Suprapubic skin (tissue), 4 donors: ENCODE results near the gene HIKESHI. TPM values are rescaled to one million over a fixed set of nuclear protein-coding genes. Genes with fewer than 3 reads are reported as not detected.

Source experiments
- DNase-seq, 2 donors: peaks; one replicate each; pipeline ENCODE4 v3.0.0-alpha.2; 2019; ENCODE audit warnings: low spot score in 2 of 2
- H3K27ac ChIP-seq: fragments of 200-600 bp; sonication (generic); one replicate; pipeline ENCODE4 v1.5.1; 2019
- H3K27me3 ChIP-seq: fragments of 200-600 bp; sonication (generic); one replicate; pipeline ENCODE4 v1.5.1; 2019
- H3K36me3 ChIP-seq: fragments of 200-600 bp; sonication (generic); one replicate; pipeline ENCODE4 v1.5.1; 2019
- H3K4me1 ChIP-seq: fragments of 200-600 bp; sonication (generic); one replicate; pipeline ENCODE4 v1.5.1; 2019
- H3K4me3 ChIP-seq: fragments of 200-600 bp; sonication (generic); one replicate; pipeline ENCODE4 v1.5.1; 2019; ENCODE audit warnings: mild to moderate bottlenecking
- H3K9me3 ChIP-seq: fragments of 200-600 bp; sonication (generic); one replicate; pipeline ENCODE4 v1.5.1; 2019
- EP300 ChIP-seq: sonication (generic); formaldehyde crosslinking; IDR thresholded peaks from one replicate; pipeline ENCODE4 v1.6.1; 2017; ENCODE audit warnings: antibody characterized with exemption
- POLR2A ChIP-seq, 2 donors: fragments of 450-650 bp; IDR thresholded peaks; one replicate each; pipeline ENCODE4 v1.6.1; 2017; ENCODE audit warnings: antibody characterized with exemption in 2 of 2, mild to moderate bottlenecking in 2 of 2, moderate library complexity in 2 of 2
- POLR2AphosphoS5 ChIP-seq, 3 donors: sonication (generic); formaldehyde crosslinking; IDR thresholded peaks; one replicate each; pipeline ENCODE4 v1.6.1; 2017; ENCODE audit warnings: antibody characterized with exemption in 3 of 3
- WGBS: methylation state at CpG from one replicate; pipeline ENCODE4 v1.1.5; 2018; 5-methylcytosine and 5-hydroxymethylcytosine counted together
- total RNA-seq, 4 donors: library from RNA; depleted of rRNA; stranded (reverse); fragments of >200 nt; gene quantifications; one replicate each; pipeline ENCODE4 v1.1.0, GENCODE V29; 2016
- TF ChIP-seq, protein P1 (sequence below), 2 donors: fragments of 200-600 bp in 1 of 2; fragments of 450-650 bp in 1 of 2; sonication (generic) in 1 of 2; IDR thresholded peaks; one replicate each; pipeline ENCODE4 v1.5.1; 2016 to 2019; ENCODE audit warnings: antibody characterized with exemption in 2 of 2, mild to moderate bottlenecking in 1 of 2, moderate library complexity in 1 of 2

HIKESHI gene
- total RNA-seq, 4 donors from 2014 or later: 20.7 to 34.4 (median 29.3) TPM

DNA sequence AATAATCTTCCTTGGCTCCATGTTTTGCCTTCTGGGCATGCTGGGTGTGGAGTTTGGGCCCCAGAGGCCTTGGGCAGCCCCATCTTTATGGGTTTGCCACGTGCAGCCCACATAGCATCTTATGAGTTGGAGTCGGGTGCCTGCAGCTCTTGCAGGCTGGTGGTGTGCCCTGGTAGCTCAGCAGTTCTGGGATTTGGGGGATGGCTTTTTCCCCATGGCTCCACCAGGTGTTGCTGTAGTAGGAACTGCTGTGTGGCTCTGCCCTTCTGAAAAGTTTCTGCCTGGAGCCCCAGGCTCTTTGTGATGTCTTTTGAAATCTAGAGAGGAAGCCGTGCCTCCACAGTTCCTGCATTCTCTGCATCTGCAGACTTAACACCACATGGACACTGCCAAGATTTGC, 40.7 kb upstream of the HIKESHI start:
- TF ChIP-seq POLR2AphosphoS5 (IDR thresholded peaks at IDR 0.05): no peak
- no peak for TF ChIP-seq POLR2A (IDR thresholded peaks at IDR 0.05)
- TF ChIP-seq, protein P1, sequence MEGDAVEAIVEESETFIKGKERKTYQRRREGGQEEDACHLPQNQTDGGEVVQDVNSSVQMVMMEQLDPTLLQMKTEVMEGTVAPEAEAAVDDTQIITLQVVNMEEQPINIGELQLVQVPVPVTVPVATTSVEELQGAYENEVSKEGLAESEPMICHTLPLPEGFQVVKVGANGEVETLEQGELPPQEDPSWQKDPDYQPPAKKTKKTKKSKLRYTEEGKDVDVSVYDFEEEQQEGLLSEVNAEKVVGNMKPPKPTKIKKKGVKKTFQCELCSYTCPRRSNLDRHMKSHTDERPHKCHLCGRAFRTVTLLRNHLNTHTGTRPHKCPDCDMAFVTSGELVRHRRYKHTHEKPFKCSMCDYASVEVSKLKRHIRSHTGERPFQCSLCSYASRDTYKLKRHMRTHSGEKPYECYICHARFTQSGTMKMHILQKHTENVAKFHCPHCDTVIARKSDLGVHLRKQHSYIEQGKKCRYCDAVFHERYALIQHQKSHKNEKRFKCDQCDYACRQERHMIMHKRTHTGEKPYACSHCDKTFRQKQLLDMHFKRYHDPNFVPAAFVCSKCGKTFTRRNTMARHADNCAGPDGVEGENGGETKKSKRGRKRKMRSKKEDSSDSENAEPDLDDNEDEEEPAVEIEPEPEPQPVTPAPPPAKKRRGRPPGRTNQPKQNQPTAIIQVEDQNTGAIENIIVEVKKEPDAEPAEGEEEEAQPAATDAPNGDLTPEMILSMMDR (IDR thresholded peaks at IDR 0.05): no peak
- no peak for TF ChIP-seq EP300
- DNase-seq: no peak
- Histone ChIP-seq H3K4me1 (no peaks in the 10 kb centered on the region), H3K9me3 (no peaks in the 10 kb centered on the region), H3K36me3 (peaks cover 69% of the 10 kb centered on the region), H3K4me3 (no peak overlapping the region), H3K27ac (no peak overlapping the region), H3K27me3 (no peaks in the 10 kb centered on the region)
- 88% methylated on average over 2 of the region's 3 CpGs for WGBS

DNA sequence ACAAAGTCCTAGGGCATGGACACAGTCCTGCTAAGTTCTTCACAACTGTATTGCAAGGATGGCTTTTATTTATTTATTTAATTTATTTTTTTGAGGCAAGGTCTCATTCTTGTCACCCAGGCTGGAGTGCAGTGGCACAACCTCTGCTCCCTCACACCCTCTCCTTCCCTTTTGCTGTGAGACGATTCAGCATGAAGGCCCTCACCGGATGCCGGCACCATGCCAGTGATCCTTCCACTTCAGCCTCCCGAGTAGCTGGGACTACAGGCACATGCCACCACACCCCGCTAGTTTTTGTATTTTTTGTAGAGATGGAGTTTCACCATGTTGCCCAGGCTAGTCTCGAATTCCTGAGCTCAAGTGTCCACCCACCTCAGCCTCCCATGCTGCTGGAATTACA, 39.7 kb upstream of the HIKESHI start:
- Histone ChIP-seq H3K27me3 (no peaks in the 10 kb centered on the region), H3K4me3 (no peak overlapping the region), H3K27ac (no peak overlapping the region), H3K4me1 (no peaks in the 10 kb centered on the region), H3K36me3 (peaks cover 58% of the 10 kb centered on the region), H3K9me3 (no peaks in the 10 kb centered on the region)
- TF ChIP-seq POLR2AphosphoS5 (IDR thresholded peaks at IDR 0.05) (no peak), POLR2A (IDR thresholded peaks at IDR 0.05) (no peak), EP300 (no peak)
- TF ChIP-seq, protein P1 (IDR thresholded peaks at IDR 0.05): no peak
- WGBS: 97% methylated on average over 6 of the region's 6 CpGs
- DNase-seq: no peak

DNA sequence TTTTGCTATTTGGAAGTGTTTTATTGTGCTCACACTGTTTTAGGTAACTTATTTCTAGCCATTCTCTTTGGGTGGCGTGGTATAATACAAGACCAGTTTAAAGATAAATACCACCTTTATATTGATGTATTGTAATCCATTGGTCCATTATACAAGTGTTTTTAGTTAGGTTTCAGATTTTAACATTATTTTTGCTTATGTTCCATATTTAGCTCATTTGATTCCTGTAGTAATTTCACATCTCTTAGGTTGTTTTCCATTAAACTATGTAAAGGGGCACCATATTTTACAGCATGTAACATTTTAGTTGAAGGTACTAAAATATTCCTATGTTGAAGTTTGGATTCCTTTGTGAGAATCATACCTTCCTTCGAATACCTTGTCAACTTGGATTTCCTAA, 37.4 kb upstream of the HIKESHI start:
- Histone ChIP-seq H3K27ac (no peak overlapping the region), H3K4me3 (no peak overlapping the region), H3K9me3 (no peaks in the 10 kb centered on the region), H3K36me3 (peaks cover 49% of the 10 kb centered on the region), H3K27me3 (no peaks in the 10 kb centered on the region), H3K4me1 (no peaks in the 10 kb centered on the region)
- no peak for DNase-seq
- WGBS: 95% methylated on average over 2 of the region's 2 CpGs
- TF ChIP-seq, protein P1 (IDR thresholded peaks at IDR 0.05): no peak
- TF ChIP-seq EP300 (no peak), POLR2A (IDR thresholded peaks at IDR 0.05) (no peak), POLR2AphosphoS5 (IDR thresholded peaks at IDR 0.05) (no peak)

DNA sequence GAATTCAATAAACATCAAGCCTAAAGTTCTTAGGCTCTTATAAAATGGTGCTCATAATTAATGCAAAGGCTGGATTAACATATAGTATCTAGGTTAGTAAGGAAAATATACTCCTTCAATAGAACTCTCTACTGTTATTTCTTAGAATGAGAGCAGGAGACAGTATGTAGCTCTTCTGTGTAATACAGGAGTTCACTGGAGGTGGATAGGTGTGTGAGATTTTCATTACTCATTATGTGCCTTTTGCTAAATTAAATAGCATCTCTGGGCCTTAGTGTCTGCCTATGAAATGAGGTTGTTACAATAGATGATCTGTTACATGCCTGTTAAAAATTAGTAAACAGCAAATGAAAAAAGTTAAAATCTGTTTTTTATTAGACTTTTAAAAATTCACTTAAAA, 36.8 kb upstream of the HIKESHI start:
- TF ChIP-seq EP300 (no peak), POLR2A (IDR thresholded peaks at IDR 0.05) (no peak)
- TF ChIP-seq, protein P1 (IDR thresholded peaks at IDR 0.05): no peak
- no peak for DNase-seq
- H3K27me3 ChIP-seq: no peaks in the 10 kb centered on the region
- H3K4me3 ChIP-seq: no peak overlapping the region
- no peak overlapping the region for H3K27ac ChIP-seq
- H3K4me1 ChIP-seq: no peaks in the 10 kb centered on the region
- peaks cover 44% of the 10 kb centered on the region for H3K36me3 ChIP-seq
- no peaks in the 10 kb centered on the region for H3K9me3 ChIP-seq

DNA sequence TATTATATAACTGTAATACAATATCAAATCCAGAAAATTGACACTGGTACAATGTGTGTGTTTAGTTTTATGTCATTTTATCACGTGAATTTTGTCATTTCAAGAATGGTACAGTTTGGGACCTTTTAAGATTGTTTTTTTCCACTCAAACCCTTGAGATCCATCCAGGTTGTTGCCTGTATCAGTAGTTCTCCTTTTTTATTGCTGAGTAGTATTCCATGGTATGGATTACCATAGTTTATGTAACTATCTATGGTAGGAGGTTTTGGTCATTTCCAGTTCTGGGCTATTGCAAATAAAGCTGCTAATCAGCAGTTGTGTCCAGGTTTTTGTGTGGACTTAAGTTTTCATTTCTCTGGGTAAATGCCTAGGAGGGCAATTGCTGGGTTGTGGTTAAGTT, 32.4 kb upstream of the HIKESHI start:
- Histone ChIP-seq H3K4me3 (no peak overlapping the region), H3K36me3 (peaks cover 16% of the 10 kb centered on the region), H3K27me3 (no peaks in the 10 kb centered on the region), H3K9me3 (no peaks in the 10 kb centered on the region), H3K27ac (no peak overlapping the region), H3K4me1 (no peaks in the 10 kb centered on the region)
- DNase-seq: no peak
- TF ChIP-seq POLR2AphosphoS5 (IDR thresholded peaks at IDR 0.05): no peak
- no peak for TF ChIP-seq POLR2A (IDR thresholded peaks at IDR 0.05)
- TF ChIP-seq, protein P1 (IDR thresholded peaks at IDR 0.05): no peak
- no peak for TF ChIP-seq EP300
- WGBS: 98% methylated on average over 1 of the region's 1 CpG
